PFSK-1 (cell line): ENCODE measurements around the gene CACNA2D2.

ENCODE experiments used
- FOXP2 ChIP-seq: optimal IDR thresholded peaks from 2 replicates; pipeline ENCODE3; 2011; ENCODE audit warnings: borderline replicate concordance, control low read depth, inconsistent platforms; ENCODE audit not compliant: insufficient read depth; ENCODE audit errors: extremely low read length, extremely low read depth
- POLR2AphosphoS5 ChIP-seq: IDR thresholded peaks from 2 replicates; pipeline ENCODE4 v1.6.1; 2012; ENCODE audit warnings: low read depth, mild to moderate bottlenecking, control low read depth, low read length, moderate library complexity

- TF ChIP-seq FOXP2, result no peak
- TF ChIP-seq POLR2AphosphoS5, result no peak
Observed at GRCh38 chr3:50473768-50474167, 29.7 kb downstream of the CACNA2D2 start.
